Middle frontal gyrus (tissue), 1 donor: ENCODE data around the gene OPA3.
A peak's percentile ranks its signal among the peaks of the same experiment; 100 is the strongest.

Source experiments
- DNase-seq: peaks from one replicate; pipeline ENCODE4 v3.0.0-alpha.2; 2015; ENCODE audit warnings: low spot score; ENCODE audit errors: extremely low spot score

The OPA3 gene

DNA sequence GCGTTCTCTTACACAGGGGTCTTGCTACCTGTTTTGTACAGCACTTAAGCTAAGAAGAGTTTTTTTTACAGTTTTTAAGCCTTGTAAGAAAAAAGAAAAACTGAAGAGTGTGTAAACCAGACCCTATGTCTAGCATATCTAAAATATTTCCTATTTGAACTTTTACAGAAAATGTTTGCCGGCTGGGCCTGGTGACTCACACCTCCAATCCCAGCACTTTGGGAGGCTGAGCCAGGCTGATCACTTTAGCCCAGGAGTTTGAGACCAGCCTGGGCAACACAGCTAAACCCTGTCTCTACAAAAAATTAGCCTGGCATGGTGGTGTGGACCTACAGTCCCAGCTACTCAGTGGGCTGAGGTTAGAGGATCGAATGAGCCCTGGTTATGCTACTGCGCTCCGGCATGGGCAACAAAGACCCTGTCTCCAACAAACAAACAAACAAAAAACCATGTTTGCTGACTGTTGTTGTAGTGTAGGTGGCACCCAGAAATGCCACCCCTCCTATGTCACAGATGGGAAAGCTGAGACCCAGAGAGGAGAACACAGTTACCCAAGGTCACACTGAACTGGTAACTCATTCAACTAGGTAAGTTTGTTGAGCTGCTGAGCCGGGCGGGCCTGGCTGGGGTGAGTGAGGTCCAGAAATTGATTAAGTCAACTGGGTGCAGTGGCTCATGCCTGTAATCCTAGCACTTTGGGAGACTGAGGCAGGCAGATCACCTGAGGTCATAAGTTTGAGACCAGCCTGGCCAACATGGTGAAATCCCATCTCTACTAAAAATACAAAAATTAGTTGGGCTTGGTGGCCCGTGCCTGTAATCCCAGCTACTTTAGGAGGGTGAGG is 79.2 kb downstream of the OPA3 start:
- DNase-seq, result no peak

- no peak for DNase-seq
These were observed 80.7 kb downstream of the OPA3 start for GRCh38 chr19:45503909-45504308.

GRCh38 chr19:45502111-45502510 is 82.5 kb downstream of the OPA3 start:
- DNase-seq, result no peak

DNA sequence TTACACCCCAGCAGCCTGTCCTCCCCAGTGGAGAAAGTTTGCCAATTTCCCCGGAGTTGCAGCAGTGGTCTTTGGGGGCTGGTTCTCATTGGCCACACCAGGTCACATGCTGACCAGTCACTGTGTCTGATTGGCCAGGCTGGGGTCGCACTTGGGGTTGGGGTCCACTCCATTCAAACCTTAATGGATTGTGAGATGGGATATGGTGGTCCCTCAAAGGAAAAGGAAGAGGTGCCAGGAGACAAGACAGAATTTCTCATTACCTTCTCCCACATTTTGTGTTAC is 82.9 kb downstream of the OPA3 start:
- no peak for DNase-seq

- DNase-seq, result no peak
These were observed 83.5 kb downstream of the OPA3 start for GRCh38 chr19:45500918-45501729.

DNA sequence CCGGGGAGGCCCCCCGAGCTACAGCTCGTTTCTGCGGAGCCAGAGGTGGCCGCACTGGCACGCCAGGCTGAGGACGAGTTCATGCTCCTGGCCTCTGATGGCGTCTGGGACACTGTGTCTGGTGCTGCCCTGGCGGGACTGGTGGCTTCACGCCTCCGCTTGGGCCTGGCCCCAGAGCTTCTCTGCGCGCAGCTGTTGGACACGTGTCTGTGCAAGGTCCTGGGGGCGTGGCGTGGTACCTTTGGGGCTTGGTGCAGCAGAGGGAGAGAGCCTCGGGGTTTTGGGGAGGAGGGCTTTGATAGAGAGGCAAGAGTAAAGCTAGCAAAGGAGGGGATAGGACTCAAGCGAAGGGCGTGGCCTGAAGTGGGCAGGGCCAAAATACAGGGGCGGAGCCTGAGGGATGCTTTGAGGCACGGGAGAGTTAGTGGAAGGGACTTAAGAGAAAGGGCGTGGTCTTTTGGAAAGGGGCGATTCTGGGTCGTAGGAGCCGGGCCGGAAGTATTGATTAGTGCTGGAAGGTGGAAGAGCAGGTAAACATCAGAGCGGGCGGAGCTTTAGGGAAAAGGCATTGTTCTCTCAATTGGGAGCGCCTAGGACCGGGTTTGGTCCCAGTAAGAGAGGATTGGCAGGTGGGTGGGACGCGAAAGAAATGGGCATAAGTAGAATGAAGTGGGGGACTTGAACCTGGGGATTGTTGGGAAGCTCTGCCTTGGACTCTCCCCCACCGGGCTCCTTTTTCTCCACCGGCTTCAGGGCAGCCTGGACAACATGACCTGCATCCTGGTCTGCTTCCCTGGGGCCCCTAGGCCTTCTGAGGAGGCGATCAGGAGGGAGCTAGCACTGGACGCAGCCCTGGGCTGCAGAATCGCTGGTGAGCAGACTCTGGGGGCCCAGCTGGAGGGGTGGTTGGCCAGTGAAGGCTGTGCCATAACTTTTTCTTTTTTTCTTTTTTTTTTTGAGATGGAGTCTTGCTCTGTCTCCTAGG is 85.1 kb downstream of the OPA3 start:
- DNase-seq, result no peak

GRCh38 chr19:45498411-45499195 is 86.0 kb downstream of the OPA3 start, which contains the start of gene PPM1N:
TSS of gene PPM1N (plus strand) at chr19:45498443. CDS start at chr19:45498473, 30 bp downstream.
- DNase-seq, result no peak

DNA sequence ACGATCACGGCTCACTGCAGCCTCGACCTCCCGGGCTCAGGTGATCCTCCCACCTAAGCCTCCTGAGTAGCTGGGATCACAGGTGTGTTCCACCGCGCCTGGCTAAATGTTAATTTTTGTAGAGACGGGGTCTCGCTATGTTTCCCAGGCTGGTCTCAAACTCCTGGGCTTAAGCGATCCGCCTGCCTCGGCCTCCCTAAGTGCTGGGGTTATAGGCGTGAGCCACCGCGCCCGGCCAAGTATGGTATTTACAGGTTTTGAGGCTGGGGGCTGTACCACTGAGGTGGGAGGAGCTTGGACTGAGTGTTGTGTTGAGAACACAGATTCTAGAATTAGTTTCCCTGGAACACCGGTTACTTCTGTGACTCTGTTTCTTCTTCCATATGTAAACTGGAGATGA is 86.8 kb downstream of the OPA3 start:
- DNase-seq, result no peak

GRCh38 chr19:45496349-45496953 is 88.2 kb downstream of the OPA3 start:
- DNase-seq, result no peak

DNA sequence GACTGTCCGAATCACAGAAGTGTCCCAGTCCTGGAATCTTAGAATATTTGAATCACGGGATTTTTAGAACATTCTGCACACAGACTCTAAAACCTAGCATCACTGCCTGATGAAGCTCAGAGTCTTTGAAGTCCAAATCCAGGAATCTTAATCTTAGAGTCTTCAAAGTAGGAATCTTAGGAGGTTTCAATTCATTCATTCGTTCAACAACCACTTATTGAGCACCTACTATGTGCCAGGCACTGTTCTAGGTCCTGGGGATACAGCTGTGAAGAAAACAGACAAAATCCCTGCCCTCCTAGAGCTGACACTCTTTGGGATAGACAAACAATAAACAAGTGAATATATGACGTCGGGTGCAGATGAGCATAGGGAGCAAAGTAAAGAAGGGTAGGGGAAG is 89.4 kb downstream of the OPA3 start:
- no peak for DNase-seq

- no peak for DNase-seq
These were observed 90.2 kb downstream of the OPA3 start for GRCh38 chr19:45494261-45494916.

GRCh38 chr19:45492627-45493470 is 91.8 kb downstream of the OPA3 start:
- no peak for DNase-seq

DNA sequence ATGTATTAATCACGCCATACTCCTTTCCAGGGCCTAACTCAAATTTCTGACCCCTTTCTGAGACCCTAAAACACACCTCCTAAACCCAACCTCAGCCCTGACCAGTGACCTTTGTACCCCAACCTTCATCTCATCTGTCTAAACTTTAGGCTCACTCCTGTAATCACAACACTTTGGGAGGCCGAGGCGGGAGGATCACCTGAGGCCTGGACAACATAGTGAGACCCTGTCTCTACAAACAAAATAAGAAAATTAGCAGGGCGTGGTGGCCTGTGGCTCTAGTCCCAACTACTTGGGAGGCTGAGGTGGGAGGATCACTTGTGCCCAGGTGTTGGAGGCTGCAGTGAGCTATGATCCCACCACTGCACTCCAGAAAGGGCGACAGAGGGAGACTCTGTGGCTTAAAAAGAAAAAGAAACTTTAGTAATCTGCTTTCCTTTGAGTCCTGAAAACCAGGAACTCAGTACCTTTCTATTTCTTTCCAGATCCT is 92.4 kb downstream of the OPA3 start:
- DNase-seq, result no peak

DNA sequence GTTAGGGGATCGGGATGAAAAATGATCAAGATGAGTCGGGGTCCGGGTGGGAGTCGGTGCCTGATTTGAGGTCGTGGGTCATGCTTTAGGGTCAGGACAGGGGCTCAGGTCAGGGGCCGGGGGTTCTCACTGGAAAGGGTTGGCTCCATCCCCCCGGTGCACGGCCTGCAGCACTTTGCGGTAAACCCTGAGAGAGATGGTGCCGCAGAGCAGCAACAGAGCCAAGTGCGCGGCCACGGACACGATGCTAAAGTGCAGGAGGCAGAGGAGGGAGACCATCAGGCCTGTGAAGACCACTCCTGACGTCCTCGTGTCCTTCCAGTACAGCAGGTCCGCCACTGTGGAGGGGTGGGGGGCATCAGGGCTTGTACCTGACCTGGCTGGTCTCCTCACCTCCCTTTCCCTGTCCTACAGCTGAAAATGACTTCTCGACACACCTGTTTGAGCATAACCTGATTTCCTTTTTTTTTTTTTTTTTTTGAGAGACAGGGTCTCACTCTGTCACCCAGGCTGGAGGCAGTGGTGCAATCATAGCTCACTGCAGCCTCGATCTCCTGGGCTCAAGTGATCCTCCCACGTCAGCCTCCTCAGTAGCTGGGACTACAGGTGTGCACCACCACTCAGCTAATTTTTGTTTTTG is 95.3 kb downstream of the OPA3 start:
- DNase-seq, result no peak

DNA sequence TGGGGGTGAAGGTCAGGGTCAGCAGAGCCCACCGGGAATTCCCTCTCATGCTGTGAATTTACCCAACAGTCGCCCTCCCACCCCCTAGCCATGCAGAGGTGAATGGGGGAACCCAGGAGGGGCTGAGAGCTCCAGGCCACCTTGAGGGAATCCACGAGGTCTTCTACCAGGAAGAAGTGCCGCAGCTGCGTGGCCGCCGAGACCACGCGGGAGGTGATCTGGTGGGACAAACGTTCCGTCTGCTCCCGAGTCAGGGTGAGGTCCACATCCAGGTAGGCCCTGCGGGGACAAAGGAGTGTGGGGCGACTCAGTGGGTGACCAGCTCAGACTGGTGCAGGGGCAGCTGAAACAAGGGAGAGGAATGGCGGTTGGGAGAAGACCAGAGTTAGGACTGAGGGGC is 95.9 kb downstream of the OPA3 start:
- DNase-seq, result no peak

DNA sequence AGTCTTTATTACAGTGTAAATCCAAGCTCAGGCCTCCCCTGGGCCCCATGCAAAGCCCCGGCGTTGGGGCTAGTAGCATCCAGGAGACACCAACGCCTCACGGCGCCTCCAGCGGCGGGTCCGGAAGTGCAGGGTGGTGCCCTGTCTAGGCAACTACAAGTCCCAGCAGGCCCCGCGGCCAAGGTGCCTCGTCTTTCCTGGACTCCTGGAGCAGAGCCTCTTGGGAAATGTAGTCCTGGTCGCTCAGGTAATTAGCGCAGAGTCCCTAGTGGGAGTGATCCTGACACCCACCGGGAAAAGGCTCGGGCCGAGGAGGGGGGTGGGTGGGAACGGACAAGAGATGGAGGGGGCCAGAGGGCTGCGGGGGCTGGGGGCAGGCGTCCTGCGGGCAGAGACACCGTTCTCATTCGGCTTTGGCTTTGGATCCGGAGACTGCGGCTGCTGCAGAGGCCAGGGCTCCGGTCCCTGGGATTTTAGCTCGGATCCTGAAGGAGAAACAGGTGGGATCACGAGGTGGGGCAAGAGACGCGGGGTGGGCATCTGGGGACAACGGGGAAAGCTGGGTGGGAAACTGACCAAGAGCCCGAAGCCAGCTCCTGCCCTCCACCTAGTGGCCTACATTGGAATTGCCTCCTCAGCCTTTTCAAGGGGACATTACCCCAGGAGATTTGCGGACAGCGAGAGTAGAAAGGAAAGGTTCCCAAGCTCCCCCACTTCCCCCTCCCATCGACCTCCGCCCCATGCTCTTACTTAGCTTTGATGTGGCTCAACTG is 99.1 kb downstream of the OPA3 start:
- peak; percentile 95 for DNase-seq

GRCh38 chr19:45484273-45484945 is 100.2 kb downstream of the OPA3 start:
- no peak for DNase-seq
